GM21390 (cell line): ENCODE data around the gene KIAA1671.

ENCODE experiments used
- ATAC-seq: cut with Tn5 transposase; IDR thresholded peaks from one replicate; pipeline ENCODE4 v1.9.1; 2021; ENCODE audit not compliant: unreplicated experiment

The KIAA1671 gene

DNA sequence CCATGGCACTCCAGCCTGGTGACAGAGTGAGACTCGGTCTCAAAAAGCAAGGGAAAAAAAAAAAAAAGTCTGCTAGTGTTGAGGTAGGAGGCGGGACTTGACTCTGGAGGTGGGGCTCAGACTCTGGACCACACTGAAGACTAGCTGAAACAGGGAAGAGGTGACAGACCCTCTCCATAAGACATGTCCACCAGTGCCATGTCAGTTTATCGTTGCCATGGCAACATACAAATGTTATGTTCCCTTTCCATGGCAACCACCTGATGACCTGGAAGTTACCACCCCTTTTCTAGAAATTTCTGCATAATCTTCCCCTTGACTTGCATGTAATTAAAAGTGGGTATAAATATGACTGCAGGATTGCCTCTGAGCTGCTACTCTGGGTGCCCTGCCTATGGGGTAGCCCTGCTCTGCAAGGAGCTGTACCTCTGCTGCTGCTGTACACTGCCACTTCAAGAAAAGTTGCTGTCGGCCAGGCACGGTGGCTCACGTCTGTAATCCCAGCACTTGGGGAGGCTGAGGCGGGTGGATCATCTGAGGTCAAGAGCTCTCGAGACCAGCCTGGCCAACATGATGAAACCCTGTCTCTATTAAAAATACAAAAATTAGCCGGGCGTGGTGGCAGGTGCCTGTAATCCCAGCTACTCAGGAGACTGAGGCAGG lies 55.1 kb downstream of the KIAA1671 start:
- ATAC-seq = no peak

DNA sequence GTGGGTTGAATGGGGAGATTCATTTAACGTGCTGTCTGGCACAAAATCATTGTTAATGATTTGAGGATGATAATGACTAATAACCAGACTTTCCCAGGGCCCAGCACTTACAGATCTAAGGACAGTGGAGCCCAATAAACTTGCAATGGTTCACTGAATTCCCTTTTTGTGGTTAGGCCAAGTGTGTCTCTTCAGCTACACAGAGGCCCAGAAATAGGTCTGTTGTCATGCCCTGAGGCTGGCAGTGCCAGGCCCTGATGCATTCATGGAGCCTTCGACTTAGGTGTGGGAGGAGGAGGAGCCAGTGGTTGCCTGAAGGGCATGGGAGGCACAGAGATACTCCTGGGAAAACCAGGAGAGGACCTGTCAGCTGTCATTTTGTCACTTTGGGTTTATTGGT lies 56.1 kb downstream of the KIAA1671 start:
- no peak for ATAC-seq

DNA sequence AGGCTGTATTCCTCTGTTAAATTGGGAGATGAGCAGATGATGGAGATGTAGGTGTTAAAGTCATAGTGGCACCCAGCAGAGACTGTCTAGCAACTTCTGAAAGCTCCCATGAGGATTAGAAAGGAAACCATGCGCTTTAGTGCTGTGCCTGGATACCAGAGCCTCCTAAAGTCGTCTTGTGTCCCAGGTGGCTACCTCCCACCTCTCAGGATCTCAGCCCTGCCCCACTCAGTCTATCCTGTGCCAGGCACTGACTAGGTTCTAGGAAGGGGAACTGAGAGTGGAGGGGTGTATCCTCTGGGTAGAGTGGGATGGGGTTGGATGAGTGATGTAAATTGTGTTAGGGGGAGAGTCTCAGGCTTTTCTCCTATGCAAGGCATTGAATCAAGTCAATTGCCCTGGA lies 60.2 kb downstream of the KIAA1671 start:
- ATAC-seq = no peak

GRCh38 chr22:25013607-25014006 lies 61.1 kb downstream of the KIAA1671 start:
- no peak for ATAC-seq

GRCh38 chr22:25014896-25015755 lies 62.6 kb downstream of the KIAA1671 start:
- no peak for ATAC-seq

DNA sequence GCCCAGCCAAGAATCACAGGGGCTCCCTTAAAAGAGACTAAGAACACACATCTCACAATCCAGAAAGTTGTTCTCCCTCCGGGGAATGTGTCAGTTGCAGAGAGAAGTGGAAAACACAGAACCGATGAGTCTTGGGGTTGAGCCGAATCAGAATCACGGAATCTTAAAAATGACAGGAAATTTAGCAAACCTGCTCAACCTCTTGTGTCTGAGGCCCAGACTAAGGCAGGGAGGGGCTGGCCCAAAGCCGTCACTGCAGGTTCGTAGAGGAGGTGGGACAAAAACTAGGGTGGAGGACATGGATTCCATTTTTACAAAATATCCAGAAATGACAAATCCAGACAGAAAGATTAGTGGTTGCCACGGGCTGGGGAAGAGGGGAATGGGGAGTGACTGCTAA lies 63.8 kb downstream of the KIAA1671 start:
- ATAC-seq = no peak

DNA sequence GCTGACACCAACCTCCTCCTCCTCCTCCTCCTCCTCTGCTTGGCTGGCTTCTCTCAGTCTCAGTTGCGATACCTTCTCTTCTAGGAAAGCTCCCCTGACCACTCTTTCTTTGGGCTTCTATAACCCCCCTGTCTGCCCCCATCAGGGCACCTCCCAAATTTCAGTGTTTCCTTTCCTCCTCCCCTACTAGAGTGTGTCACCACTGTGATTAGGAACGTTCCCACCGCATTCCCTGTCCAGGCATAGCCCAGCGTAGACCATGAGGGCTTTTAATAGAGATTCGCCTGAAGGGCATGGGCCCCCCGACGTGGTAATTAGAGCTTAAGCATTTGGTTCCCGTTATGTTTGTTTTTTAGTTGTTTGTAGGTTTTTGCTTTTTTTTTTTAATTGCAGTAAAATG lies 65.5 kb downstream of the KIAA1671 start:
- no peak for ATAC-seq

DNA sequence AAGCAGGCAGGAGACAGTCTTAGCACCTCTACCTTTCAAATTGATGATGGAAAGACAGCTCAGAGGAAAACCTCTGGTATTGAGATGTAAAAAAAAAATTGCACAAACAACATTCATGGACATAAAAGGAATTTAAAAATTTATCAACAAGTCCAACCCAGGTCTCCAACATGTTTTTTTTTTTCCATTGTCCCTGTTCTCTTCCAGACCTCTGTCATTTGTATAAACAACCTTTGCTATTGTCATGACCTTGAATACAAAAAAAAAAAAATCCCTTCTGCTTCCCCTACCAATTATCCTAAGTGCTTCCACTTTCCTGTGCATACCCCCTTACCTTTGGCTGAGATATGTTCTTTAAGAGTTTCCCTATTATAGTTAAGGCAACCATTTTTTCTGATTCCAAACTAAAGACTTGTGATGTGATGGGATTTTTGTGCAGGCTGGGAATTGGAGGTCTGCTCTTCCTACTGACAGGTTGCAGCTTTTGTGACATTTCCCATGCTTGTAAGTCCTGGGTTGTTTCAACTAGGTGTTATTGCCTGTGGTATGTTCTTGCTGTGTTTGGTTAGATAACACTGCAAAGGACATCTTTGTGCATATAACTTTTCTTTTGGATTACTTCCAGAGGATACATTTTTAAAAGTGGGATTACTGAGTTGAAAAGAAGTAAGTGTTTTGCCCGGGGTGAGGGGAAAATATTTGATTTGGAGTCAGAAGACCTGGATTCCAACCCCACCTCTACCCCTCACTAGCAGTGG lies 67.1 kb downstream of the KIAA1671 start:
- ATAC-seq = no peak

DNA sequence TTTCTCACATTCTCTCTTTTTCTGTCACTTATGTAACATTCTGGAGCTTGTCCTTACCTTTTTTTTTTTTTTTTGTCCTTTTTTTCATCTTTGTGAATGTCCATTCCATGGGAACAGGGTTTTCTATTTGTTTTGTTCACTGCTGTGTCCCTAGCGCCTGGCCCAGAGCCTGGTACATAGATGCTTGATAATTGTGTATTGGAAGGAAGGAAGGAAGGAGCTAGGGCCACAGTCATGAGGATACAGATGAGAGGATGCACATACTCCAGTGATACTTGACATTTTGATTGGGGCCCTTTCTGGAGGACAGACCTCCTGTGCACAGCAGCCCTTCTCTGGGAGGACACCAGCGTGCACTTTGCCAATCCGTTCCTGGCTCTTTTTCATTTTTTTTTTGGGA lies 68.9 kb downstream of the KIAA1671 start:
- no peak for ATAC-seq

- ATAC-seq = no peak
Observed at GRCh38 chr22:25021976-25022711, 69.6 kb downstream of the KIAA1671 start.

- no peak for ATAC-seq
Observed at GRCh38 chr22:25023879-25024278, 71.4 kb downstream of the KIAA1671 start.

DNA sequence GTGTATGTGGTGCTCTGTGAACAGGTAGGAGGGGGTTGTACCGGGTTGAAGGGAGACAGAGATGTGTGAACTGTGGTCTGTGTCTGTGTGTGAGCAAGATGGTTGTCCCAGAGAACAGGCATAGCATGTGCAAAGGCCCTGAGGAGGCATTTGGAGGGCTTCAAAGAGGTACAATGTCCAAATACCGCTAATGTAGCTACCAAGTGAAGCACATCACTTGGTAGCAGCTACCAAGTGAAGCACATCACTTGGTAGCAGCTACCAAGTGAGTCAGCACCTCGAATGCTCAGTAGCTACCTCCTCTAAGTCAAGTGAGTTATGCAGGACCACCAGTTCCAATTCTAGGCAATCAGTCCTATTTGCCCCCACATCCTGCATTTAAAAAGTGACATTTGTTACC lies 72.4 kb downstream of the KIAA1671 start:
- ATAC-seq = no peak

- ATAC-seq = no peak
Observed at GRCh38 chr22:25025491-25026400, 73.2 kb downstream of the KIAA1671 start.

GRCh38 chr22:25027043-25027906 lies 74.8 kb downstream of the KIAA1671 start:
- ATAC-seq = no peak

DNA sequence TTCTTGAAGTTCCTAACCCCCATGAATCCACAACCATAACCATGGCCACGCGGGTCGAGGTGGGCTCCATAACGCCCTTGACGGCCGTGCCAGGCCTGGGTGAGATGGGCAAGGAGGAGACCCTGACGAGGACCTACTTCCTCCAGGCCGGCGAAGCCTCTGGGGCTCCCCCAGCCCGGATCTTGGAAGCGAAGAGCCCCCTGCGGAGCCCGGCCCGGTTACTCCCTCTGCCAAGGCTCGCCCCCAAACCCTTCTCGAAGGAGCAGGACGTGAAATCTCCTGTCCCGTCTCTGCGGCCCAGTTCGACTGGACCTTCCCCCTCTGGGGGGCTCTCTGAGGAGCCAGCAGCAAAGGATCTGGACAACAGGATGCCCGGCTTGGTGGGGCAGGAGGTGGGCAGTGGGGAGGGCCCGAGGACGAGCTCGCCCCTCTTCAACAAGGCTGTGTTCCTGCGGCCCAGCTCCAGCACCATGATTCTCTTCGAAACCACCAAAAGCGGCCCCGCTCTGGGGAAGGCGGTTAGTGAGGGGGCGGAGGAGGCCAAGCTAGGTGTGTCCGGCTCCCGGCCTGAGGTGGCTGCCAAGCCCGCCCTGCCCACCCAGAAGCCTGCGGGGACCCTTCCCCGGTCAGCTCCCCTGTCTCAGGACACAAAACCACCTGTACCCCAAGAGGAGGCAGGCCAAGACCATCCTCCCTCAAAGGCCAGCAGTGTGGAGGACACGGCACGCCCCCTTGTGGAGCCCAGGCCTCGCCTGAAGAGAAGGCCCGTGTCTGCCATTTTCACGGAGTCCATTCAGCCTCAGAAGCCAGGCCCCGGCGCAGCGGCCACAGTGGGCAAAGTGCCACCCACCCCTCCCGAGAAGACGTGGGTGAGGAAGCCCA lies 75.7 kb downstream of the KIAA1671 start:
- no peak for ATAC-seq

DNA sequence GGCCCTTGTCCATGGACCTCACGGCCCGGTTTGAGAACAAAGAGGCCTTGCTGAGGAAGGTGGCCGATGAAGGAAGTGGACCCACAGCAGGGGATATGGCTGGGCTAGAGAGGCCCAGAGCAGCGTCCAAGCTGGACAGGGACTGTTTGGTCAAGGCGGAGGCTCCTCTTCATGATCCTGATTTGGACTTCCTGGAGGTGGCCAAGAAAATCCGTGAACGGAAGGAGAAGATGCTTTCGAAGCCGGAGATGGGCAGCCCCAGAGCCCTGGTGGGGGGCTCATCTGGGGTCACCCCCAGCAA lies 76.3 kb downstream of the KIAA1671 start:
- no peak for ATAC-seq

GRCh38 chr22:25029181-25029580 lies 76.7 kb downstream of the KIAA1671 start:
- ATAC-seq = no peak

DNA sequence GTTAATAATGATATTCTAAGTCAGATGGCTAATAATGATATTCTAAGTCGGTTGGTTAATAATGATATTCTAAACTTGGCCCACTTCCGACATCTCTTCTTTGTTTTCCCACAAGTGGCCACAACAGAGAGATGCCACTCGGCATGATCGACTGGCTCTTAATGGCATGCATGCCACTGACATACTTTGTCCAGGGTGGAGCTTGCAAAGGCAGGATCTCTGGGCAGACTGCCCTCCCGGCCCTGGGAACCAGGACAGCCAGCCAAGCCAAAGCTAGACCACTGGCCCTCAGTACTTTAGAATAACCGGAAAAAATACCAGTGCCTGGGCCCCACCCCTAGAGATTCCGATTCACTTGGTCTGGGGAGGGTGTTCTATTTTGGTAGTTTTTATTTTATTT lies 78.1 kb downstream of the KIAA1671 start:
- no peak for ATAC-seq
